HAP-1 (cell line): Measurements from ENCODE around the gene GPR42.
"Not testable (repeated sequence)": the region's sequence is repeated elsewhere in the genome, so short reads cannot be mapped to it uniquely, and the experiment has no call there.

Experiments
- DNase-seq, 2 experiments: peaks; one replicate each; pipeline ENCODE4 v3.0.0-alpha.2; 2016 to 2020; ENCODE audit warnings: low spot score in 2 of 2
- H3K27me3 ChIP-seq: fragments of 250-450 bp; sonication (Bioruptor Pico); 2 replicates; pipeline ENCODE4 v1.5.1; 2020; ENCODE audit warnings: low read depth, mild to moderate bottlenecking, moderate library complexity
- H3K36me3 ChIP-seq: fragments of 250-450 bp; sonication (Bioruptor Pico); replicated peaks from 2 replicates; pipeline ENCODE4 v1.5.1; 2020; ENCODE audit warnings: mild to moderate bottlenecking
- H3K4me1 ChIP-seq: fragments of 250-450 bp; sonication (Bioruptor Pico); 2 replicates; pipeline ENCODE4 v1.5.1; 2020; ENCODE audit warnings: mild to moderate bottlenecking
- H3K4me3 ChIP-seq: fragments of 250-450 bp; sonication (Bioruptor Pico); 2 replicates; pipeline ENCODE4 v1.5.1; 2020; ENCODE audit warnings: mild to moderate bottlenecking, moderate library complexity
- H3K9me3 ChIP-seq: fragments of 250-450 bp; sonication (Bioruptor Pico); 2 replicates; pipeline ENCODE4 v1.5.1; 2020; ENCODE audit warnings: mild to moderate bottlenecking, moderate library complexity
- in situ Hi-C: fragments of 300-500 bp; cut with MboI; formaldehyde crosslinking; loops from 3 replicates; pipeline ENCODE4 v1.14.3; 2020; ENCODE audit warnings: low sequenced_read_pairs, inconsistent platforms, mixed read lengths

The GPR42 gene

GRCh38 chr19:35363001-35363590 lies 7.8 kb upstream of the GPR42 start:
- in situ Hi-C loops: no loop called here
- peaks cover 26% of the 10 kb centered on the region for H3K27me3 ChIP-seq
- H3K4me1 ChIP-seq: no peaks in the 10 kb centered on the region

DNA sequence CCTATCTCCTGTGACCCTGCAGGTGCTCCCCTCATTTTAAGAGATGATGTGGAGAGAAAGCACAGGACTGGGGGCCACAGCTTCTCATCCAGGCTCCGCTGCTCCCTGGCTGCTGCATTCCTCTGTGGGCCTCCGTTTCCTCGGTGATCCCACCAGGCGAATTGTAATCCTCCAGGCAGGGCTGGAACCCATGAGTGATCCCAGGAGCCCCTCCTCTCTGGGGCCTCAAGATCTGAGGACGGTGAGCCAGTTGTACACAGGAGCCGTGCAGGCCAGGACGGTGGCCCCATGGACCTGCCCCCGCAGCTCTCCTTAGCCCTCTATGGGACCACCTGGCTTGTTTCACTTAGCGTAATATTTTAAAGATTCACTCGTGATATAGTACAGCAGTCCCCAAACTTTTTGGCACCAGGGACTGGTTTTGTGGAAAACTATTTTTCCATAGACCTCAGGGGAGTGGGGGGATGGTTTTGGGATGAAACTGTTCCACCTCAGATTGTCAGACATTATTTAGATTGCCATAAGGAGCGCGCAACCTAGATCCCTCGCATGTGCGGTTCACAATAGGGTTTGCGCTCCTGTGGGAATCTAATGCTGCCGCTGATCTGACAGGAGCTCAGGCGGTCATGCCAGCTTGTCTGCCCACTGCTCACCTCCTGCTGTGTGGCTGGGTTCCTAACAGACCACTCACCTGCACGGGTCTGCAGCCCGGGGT lies 7.0 kb upstream of the GPR42 start:
- H3K4me1 ChIP-seq: no peaks in the 10 kb centered on the region
- in situ Hi-C loops: no loop called here
- peaks cover 26% of the 10 kb centered on the region for H3K27me3 ChIP-seq
- no peaks in the 10 kb centered on the region for H3K36me3 ChIP-seq
- no peak for DNase-seq
- no peak overlapping the region for H3K4me3 ChIP-seq
- H3K9me3 ChIP-seq: no peaks in the 10 kb centered on the region

More at GRCh38 chr19:35363001-35363590, 7.8 kb upstream of the GPR42 start:
- H3K4me3 ChIP-seq: no peak overlapping the region
- no peaks in the 10 kb centered on the region for H3K36me3 ChIP-seq
- no peaks in the 10 kb centered on the region for H3K9me3 ChIP-seq
- no peak for DNase-seq

GRCh38 chr19:35365303-35365702 lies 5.6 kb upstream of the GPR42 start:
- Histone ChIP-seq H3K27me3 (peaks cover 26% of the 10 kb centered on the region), H3K4me1 (no peaks in the 10 kb centered on the region), H3K9me3 (no peaks in the 10 kb centered on the region), H3K36me3 (no peaks in the 10 kb centered on the region), H3K4me3 (no peak overlapping the region)
- in situ Hi-C loops: no loop called here
- no peak for DNase-seq

DNA sequence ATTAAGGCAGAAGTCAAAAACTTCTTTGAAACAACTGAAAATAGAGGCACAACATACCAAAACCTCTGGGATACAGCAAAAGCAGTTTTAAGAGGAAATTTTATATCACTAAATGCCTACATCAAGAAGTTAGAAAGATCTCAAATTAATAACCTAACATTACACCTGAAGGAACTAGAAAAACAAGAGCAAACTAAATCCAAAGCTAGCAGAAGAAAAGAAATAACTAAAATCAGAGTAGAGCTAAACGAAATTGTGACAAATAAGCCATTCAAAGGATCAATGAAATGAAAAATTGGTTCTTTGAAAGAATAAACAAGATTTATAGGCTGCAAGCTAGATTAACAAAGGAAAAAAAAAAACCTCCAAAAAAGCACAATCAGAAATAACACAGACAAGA lies 2.5 kb upstream of the GPR42 start:
- H3K4me3 ChIP-seq: no peak overlapping the region
- H3K4me1 ChIP-seq: no peaks in the 10 kb centered on the region
- no peaks in the 10 kb centered on the region for H3K36me3 ChIP-seq
- DNase-seq: no peak
- in situ Hi-C loops: no loop called here
- H3K9me3 ChIP-seq: no peaks in the 10 kb centered on the region
- peaks cover 2% of the 10 kb centered on the region; the same call in 1 of the 2 replicates for H3K27me3 ChIP-seq

GRCh38 chr19:35369522-35369921 lies 1.3 kb upstream of the GPR42 start:
- no peaks in the 10 kb centered on the region for H3K4me1 ChIP-seq
- no peaks in the 10 kb centered on the region for H3K9me3 ChIP-seq
- no peak overlapping the region for H3K4me3 ChIP-seq
- no peaks in the 10 kb centered on the region for H3K27me3 ChIP-seq
- H3K36me3 ChIP-seq: no peaks in the 10 kb centered on the region
- in situ Hi-C loops: no loop called here
- DNase-seq: no peak

GRCh38 chr19:35373492-35373891 lies 2.6 kb downstream of the GPR42 start:
- no peaks in the 10 kb centered on the region for H3K9me3 ChIP-seq
- no peaks in the 10 kb centered on the region for H3K4me1 ChIP-seq
- no peak overlapping the region for H3K4me3 ChIP-seq
- in situ Hi-C loops: no loop called here
- DNase-seq: no peak
- no peaks in the 10 kb centered on the region for H3K36me3 ChIP-seq
- H3K27me3 ChIP-seq: no peaks in the 10 kb centered on the region

DNA sequence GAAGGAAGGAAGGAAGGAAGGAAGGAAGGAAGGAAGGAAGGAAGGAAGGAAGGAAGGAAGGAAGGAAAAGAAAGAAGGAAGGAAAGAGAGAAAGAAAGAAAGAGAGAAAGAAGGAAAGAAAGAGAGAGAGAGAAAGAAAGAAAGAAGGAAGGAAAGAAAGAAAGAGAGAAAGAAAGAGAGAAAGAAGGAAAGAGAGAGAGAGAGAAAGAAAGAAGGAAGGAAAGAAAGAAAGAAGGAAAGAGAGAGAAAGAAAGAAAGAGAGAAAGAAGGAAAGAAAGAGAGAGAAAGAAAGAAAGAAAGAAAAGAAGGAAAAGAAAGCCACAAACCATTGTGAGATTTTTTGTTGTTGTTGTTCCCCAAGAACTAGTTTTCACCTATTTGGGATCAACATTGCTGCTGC lies 3.2 kb downstream of the GPR42 start:
- H3K36me3 ChIP-seq, H3K4me3 ChIP-seq, H3K27me3 ChIP-seq, H3K9me3 ChIP-seq, DNase-seq, H3K4me1 ChIP-seq, in situ Hi-C loops: not testable (repeated sequence)

GRCh38 chr19:35375505-35376307 lies 4.8 kb downstream of the GPR42 start:
- H3K27me3 ChIP-seq: no peaks in the 10 kb centered on the region
- in situ Hi-C loops: no loop called here
- no peak for DNase-seq

GRCh38 chr19:35377656-35378055 lies 6.8 kb downstream of the GPR42 start:
- Histone ChIP-seq H3K4me1 (no peaks in the 10 kb centered on the region), H3K36me3 (no peaks in the 10 kb centered on the region), H3K27me3 (no peaks in the 10 kb centered on the region), H3K9me3 (no peaks in the 10 kb centered on the region), H3K4me3 (no peak overlapping the region)
- no peak for DNase-seq
- in situ Hi-C loops: no loop called here

More at GRCh38 chr19:35375505-35376307, 4.8 kb downstream of the GPR42 start:
- Histone ChIP-seq H3K4me3 (no peak overlapping the region), H3K36me3 (no peaks in the 10 kb centered on the region), H3K4me1 (no peaks in the 10 kb centered on the region), H3K9me3 (no peaks in the 10 kb centered on the region)

GRCh38 chr19:35378356-35378755 lies 7.5 kb downstream of the GPR42 start:
- DNase-seq: no peak
- H3K4me1 ChIP-seq: no peaks in the 10 kb centered on the region
- no peaks in the 10 kb centered on the region for H3K27me3 ChIP-seq
- H3K9me3 ChIP-seq: no peaks in the 10 kb centered on the region
- no peaks in the 10 kb centered on the region for H3K36me3 ChIP-seq
- in situ Hi-C loops: no loop called here
- H3K4me3 ChIP-seq: no peak overlapping the region

DNA sequence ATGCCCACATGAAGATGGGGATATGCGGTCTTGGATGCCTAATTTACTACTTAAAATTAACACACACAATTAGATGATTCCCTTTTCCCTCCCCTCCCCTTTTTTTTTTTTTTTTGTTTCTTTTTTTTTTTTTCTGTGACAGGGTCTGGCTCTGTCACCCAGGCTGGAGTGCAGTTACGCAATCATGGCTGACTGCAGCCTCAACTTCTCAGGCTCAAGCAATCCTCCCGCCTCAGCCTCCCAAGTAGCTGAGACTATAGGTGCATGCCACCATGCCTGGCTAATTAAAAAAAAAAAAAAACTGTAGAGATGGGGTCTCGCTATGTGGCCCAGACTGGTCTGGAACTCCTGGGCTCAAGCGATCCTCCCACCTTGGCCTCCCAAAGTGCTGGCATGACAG lies 8.7 kb downstream of the GPR42 start:
- H3K4me1 ChIP-seq, H3K36me3 ChIP-seq, H3K27me3 ChIP-seq, in situ Hi-C loops, H3K4me3 ChIP-seq, DNase-seq, H3K9me3 ChIP-seq: not testable (repeated sequence)

DNA sequence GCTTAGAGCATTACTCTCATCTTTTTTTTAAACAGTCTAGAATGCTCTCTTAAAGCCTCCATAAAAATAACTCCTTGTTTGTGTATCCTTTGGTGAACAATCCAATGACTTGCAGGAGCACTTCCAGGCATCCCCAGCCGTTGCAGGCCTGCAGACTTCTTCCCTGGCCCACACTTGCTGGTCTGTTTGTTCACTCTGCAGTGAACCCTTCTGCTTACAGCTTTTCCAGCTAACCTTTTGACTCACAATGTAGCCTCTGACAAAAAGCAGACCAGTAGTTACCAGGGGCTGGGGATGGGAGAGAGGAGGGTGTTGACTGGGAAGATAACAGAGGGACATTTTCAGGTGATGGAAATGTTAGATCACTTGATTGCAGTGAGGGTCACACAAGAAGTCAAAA lies 9.1 kb downstream of the GPR42 start:
- no peak overlapping the region for H3K4me3 ChIP-seq
- H3K36me3 ChIP-seq: no peaks in the 10 kb centered on the region
- DNase-seq: no peak
- H3K9me3 ChIP-seq: peaks cover 6% of the 10 kb centered on the region
- H3K4me1 ChIP-seq: no peaks in the 10 kb centered on the region
- in situ Hi-C loops: no loop called here
- no peaks in the 10 kb centered on the region for H3K27me3 ChIP-seq

DNA sequence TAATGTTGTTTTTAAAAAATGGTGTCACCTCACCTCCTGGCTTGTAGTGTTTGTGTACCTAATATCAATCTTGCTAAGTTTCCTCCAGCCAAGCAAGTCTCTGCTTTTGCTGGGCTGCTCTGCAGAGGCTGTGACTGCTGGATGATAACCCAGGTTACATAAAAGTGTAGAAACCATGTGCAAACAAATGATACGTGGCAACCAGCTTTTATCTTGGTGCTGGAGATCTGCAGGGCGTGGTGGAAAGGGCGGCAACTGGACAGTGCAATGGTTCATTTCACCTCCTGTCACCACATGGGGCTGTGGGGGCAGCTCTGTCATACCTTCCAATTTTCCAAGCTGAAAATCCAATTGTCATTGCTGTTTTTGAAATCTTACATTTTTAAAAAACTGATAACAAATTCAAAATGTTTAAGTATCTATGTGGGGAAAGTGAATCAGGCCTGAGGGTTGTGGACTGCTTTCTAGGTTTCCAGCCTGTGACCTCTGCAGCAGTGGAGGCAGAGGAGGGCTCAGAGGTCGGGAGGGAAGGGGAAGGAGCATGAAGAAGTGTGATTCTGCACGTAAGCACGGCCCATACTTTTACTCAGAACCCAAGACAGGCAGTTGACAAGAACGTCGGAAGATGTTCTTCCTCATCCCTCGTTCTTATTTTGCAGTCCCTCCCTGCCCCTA lies 9.7 kb downstream of the GPR42 start:
- Histone ChIP-seq H3K4me1 (no peaks in the 10 kb centered on the region), H3K9me3 (peaks cover 10% of the 10 kb centered on the region), H3K4me3 (no peak overlapping the region), H3K27me3 (no peaks in the 10 kb centered on the region), H3K36me3 (no peaks in the 10 kb centered on the region)
- DNase-seq: no peak
- in situ Hi-C loops: no loop called here

DNA sequence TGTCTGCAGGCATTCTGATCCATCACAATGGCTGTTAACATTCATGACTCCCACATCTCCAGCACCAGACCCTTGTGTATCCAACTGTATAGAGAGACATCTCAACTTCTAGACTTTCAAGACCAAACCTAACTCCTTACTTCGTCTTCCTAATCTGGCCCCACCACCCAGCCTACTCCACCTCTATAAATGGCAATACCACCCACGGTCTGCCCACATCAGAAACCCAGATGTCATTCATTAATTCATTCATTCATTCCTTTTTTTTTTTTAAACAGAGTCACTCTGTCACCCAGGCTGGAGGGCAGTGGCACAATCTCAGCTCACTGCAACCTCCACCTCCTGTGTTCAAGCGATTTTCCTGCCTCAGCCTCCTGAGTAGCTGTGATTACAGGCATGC lies 10.4 kb downstream of the GPR42 start:
- Histone ChIP-seq H3K4me1 (no peaks in the 10 kb centered on the region), H3K4me3 (no peak overlapping the region), H3K9me3 (peaks cover 18% of the 10 kb centered on the region), H3K36me3 (no peaks in the 10 kb centered on the region), H3K27me3 (no peaks in the 10 kb centered on the region)
- no peak for DNase-seq
- in situ Hi-C loops: no loop called here
